HepG2 (cell line): ENCODE measurements around the gene SERBP1. TPM values are rescaled to one million over a fixed set of nuclear protein-coding genes. Genes with fewer than 3 reads are reported as not detected.

ENCODE experiments used
- ATAC-seq: fragments of 200-7000 bp; cut with Tn5 transposase; 3 replicates; pipeline ENCODE4 v1.9.1; 2020; ENCODE audit warnings: mild to moderate bottlenecking, moderate library complexity
- BruUV-seq: library from RNA; stranded (reverse); fragments of 400-500 nt; replicated peaks from 2 replicates; lab custom pipeline; 2021; lab: Mats Ljungman, UMichigan
- CTCF ChIA-PET: fragments of 300-600 bp; formaldehyde crosslinking; extraction: SDS; loops from one replicate; lab custom pipeline; 2021; ENCODE audit warnings: low total read pairs, inconsistent platforms, low intra/inter-chr PET ratio; lab: Yijun Ruan, JAX
- POLR2A ChIA-PET: fragments of 350-600 bp; sonication (Branson Sonifier 250); formaldehyde crosslinking; loops from one replicate; lab custom pipeline; 2020; ENCODE audit warnings: antibody characterized with exemption, inconsistent platforms; lab: Yijun Ruan, JAX
- DNase-seq: peaks from one replicate; pipeline ENCODE4 v3.0.0-alpha.2; 2015; ENCODE audit warnings: low spot score
- FAIRE-seq: peaks from 3 replicates; lab custom pipeline; 2011; peaks lifted over from hg19 to GRCh38; lab: Jason Lieb, UNC
- H2AFZ ChIP-seq: one replicate; pipeline ENCODE4 v1.6.1; 2011; ENCODE audit warnings: low read length, inconsistent platforms
- H3K27ac ChIP-seq: fragments of 300-600 bp; 3 replicates; pipeline ENCODE4 v1.8.0; 2011; ENCODE audit warnings: mixed run types, mild to moderate bottlenecking, mixed read lengths, low read length, inconsistent platforms; ENCODE audit not compliant: insufficient read depth; ENCODE audit errors: extremely low read length
- H3K27me3 ChIP-seq, 2 experiments: fragments of 200-600 bp in 1 of 2; 2 replicates in 1 of 2; 3 replicates in 1 of 2; pipeline versions ENCODE4 v1.6.0 to v1.8.0; 2011; ENCODE audit warnings: low read length in 2 of 2, mild to moderate bottlenecking in 2 of 2, moderate library complexity in 2 of 2, inconsistent platforms in 1 of 2; ENCODE audit not compliant: insufficient read depth in 2 of 2, control insufficient read depth in 1 of 2
- H3K36me3 ChIP-seq, 2 experiments: fragments of 200-600 bp in 1 of 2; replicated peaks in 1 of 2; 2 replicates in 1 of 2; 3 replicates in 1 of 2; pipeline versions ENCODE4 v1.5.1 to v1.8.0; 2011; ENCODE audit warnings: low read length in 2 of 2, inconsistent platforms in 1 of 2; ENCODE audit not compliant: insufficient read depth in 2 of 2, control insufficient read depth in 1 of 2
- H3K4me1 ChIP-seq: 2 replicates; pipeline ENCODE4 v1.5.1; 2012; ENCODE audit warnings: low read length, inconsistent platforms; ENCODE audit not compliant: insufficient read depth
- H3K4me2 ChIP-seq: 2 replicates; pipeline ENCODE4 v1.6.0; 2011; ENCODE audit warnings: low read depth, low read length, inconsistent platforms
- H3K4me3 ChIP-seq, 3 experiments: fragments of 200-600 bp in 1 of 3; sonication (generic), shearing (Covaris generic) in 1 of 3; replicated peaks in 1 of 3; 2 replicates each; pipeline ENCODE4 v1.5.1; 2011 to 2016; ENCODE audit warnings: low read length in 3 of 3, inconsistent platforms in 2 of 3, low read depth in 2 of 3, mild to moderate bottlenecking in 2 of 3, control low read depth in 1 of 3, mixed read lengths in 1 of 3; ENCODE audit not compliant: insufficient read depth in 1 of 3
- H3K79me2 ChIP-seq: one replicate; pipeline ENCODE4 v1.6.1; 2011; ENCODE audit warnings: low read length, inconsistent platforms; ENCODE audit not compliant: insufficient read depth
- H3K9ac ChIP-seq: 2 replicates; pipeline ENCODE4 v1.6.0; 2011; ENCODE audit warnings: mild to moderate bottlenecking, low read depth, low read length, inconsistent platforms; ENCODE audit not compliant: insufficient read depth
- H3K9me3 ChIP-seq: 2 replicates; pipeline ENCODE4 v1.5.1; 2012; ENCODE audit warnings: mild to moderate bottlenecking, low read length
- H4K20me1 ChIP-seq: 2 replicates; pipeline ENCODE4 v1.6.0; 2011; ENCODE audit warnings: inconsistent platforms, mild to moderate bottlenecking, low read length, moderate library complexity; ENCODE audit not compliant: insufficient read depth
- FIP1L1 ChIP-seq: fragments of 200-400 bp; formaldehyde crosslinking; IDR thresholded peaks from 2 replicates; pipeline ENCODE4 v1.6.1; 2018; ENCODE audit warnings: low read depth, mild to moderate bottlenecking, low read length, moderate library complexity, borderline replicate concordance; ENCODE audit not compliant: insufficient read depth
- MXD1 ChIP-seq: sonication (generic); formaldehyde crosslinking; IDR thresholded peaks from 2 replicates; pipeline ENCODE4 v1.4.0; 2020; ENCODE audit warnings: mild to moderate bottlenecking, missing genetic modification reagents
- PHB2 ChIP-seq: fragments of 450-650 bp; IDR thresholded peaks from 2 replicates; pipeline ENCODE4 v1.6.1; 2018; ENCODE audit not compliant: partially characterized antibody
- POLR2G ChIP-seq: fragments of 200-400 bp; formaldehyde crosslinking; IDR thresholded peaks from 2 replicates; pipeline ENCODE4 v1.6.1; 2018; ENCODE audit warnings: mild to moderate bottlenecking, low read depth, low read length, moderate library complexity
- RARG ChIP-seq: sonication (generic); formaldehyde crosslinking; IDR thresholded peaks from 2 replicates; pipeline ENCODE4 v1.4.0; 2020; ENCODE audit warnings: low read depth, mild to moderate bottlenecking, missing genetic modification reagents
- SP140L ChIP-seq: sonication (generic); formaldehyde crosslinking; IDR thresholded peaks from 2 replicates; pipeline ENCODE4 v1.4.0; 2020; ENCODE audit warnings: missing genetic modification reagents, borderline replicate concordance
- ZFP82 ChIP-seq: sonication (generic); formaldehyde crosslinking; IDR thresholded peaks from 2 replicates; pipeline ENCODE4 v1.5.1; 2020; ENCODE audit warnings: mild to moderate bottlenecking, missing genetic modification reagents, borderline replicate concordance
- ZNF232 ChIP-seq: sonication (generic); formaldehyde crosslinking; IDR thresholded peaks from 2 replicates; pipeline ENCODE4 v1.4.0; 2020; ENCODE audit warnings: missing genetic modification reagents, borderline replicate concordance
- ZNF260 ChIP-seq: sonication (generic); formaldehyde crosslinking; IDR thresholded peaks from 2 replicates; pipeline ENCODE4 v1.4.0; 2020; ENCODE audit warnings: missing genetic modification reagents, low read depth, mild to moderate bottlenecking, borderline replicate concordance
- ZNF441 ChIP-seq: sonication (generic); formaldehyde crosslinking; IDR thresholded peaks from 2 replicates; pipeline ENCODE4 v1.7.0; 2021; ENCODE audit warnings: missing genetic modification reagents, borderline replicate concordance
- ZNF446 ChIP-seq: sonication (generic); formaldehyde crosslinking; IDR thresholded peaks from 2 replicates; pipeline ENCODE4 v1.5.0; 2020; ENCODE audit warnings: mild to moderate bottlenecking, missing genetic modification reagents
- ZNF646 ChIP-seq: sonication (generic); formaldehyde crosslinking; IDR thresholded peaks from 2 replicates; pipeline ENCODE4 v1.9.0; 2021; ENCODE audit warnings: mild to moderate bottlenecking, missing genetic modification reagents
- ZNF780A ChIP-seq: sonication (generic); formaldehyde crosslinking; IDR thresholded peaks from 2 replicates; pipeline ENCODE4 v1.8.0; 2022; ENCODE audit warnings: mild to moderate bottlenecking, missing genetic modification reagents, moderate library complexity
- ZNF788 ChIP-seq: sonication (generic); formaldehyde crosslinking; IDR thresholded peaks from 2 replicates; pipeline ENCODE4 v1.5.0; 2020; ENCODE audit warnings: mild to moderate bottlenecking, missing genetic modification reagents, borderline replicate concordance
- WGBS: methylation state at CpG from one replicate; pipeline ENCODE4 v1.1.6; 2017; ENCODE audit warnings: low lambda C conversion rate; 5-methylcytosine and 5-hydroxymethylcytosine counted together
- in situ Hi-C: cut with HindIII; loops from 2 replicates; pipeline ENCODE4 v1.10.0; 2017; ENCODE audit warnings: low pct_unique_long_range_greater_than_20kb; ENCODE audit not compliant: extremely low pct_ligation_motif_present
- intact Hi-C: fragments of 100-400 bp; cut with micrococcal nuclease; formaldehyde crosslinking; loops from one replicate; pipeline ENCODE4 v1.10.0; 2022; ENCODE audit not compliant: unreplicated experiment
- polyA plus RNA-seq, 8 experiments: library from polyadenylated mRNA; depleted of rRNA in 3 of 8; stranded (reverse) in 7 of 8; unstranded in 1 of 8; fragments of >200 nt; fragmentation: Illumina TruSeq in 4 of 8; extraction: Trizol in 4 of 8; gene quantifications; 2 replicates each; pipeline versions ENCODE4 v1.2.1 to v1.2.3, GENCODE V29; 2011 to 2016; ENCODE audit warnings: low read depth in 4 of 8, missing spikeins in 1 of 8, mixed read lengths in 1 of 8; ENCODE audit not compliant: insufficient read depth in 1 of 8
- total RNA-seq, 5 experiments: library from RNA; depleted of rRNA; stranded (reverse); fragments of >200 nt; fragmentation: Illumina TruSeq; extraction: Trizol; gene quantifications; 2 replicates each; pipeline ENCODE4 v1.2.3, GENCODE V29; 2016; ENCODE audit warnings: low read depth in 1 of 5

Gene SERBP1
- total and polyA plus RNA-seq, 2 of the 13 experiments (the other 11 are each of a cell fraction or from before 2014, with no cell fraction given), result 175 to 281 TPM

- no peak for FAIRE-seq
- no TSS peak for BruUV-seq
- H3K27me3 ChIP-seq, result no peaks in the 10 kb centered on the region
- POLR2A ChIA-PET, result no interaction called here
- DNase-seq, result no peak
- H3K36me3 ChIP-seq, result no peaks in the 10 kb centered on the region
- no peak overlapping the region for H3K4me2 ChIP-seq
- H3K27ac ChIP-seq, result no peak overlapping the region
- H3K79me2 ChIP-seq, result no peaks in the 10 kb centered on the region
- no peak overlapping the region for H3K9ac ChIP-seq
- in situ Hi-C loops (no loop called here), intact Hi-C loops (no loop called here)
- TF ChIP-seq ZFP82 (no peak), SP140L (CRISPR knock-in tag) (no peak), ZNF260 (CRISPR knock-in tag) (no peak), POLR2G (no peak), ZNF446 (CRISPR knock-in tag) (no peak), MXD1 (CRISPR knock-in tag) (no peak), ZNF232 (no peak), ZNF646 (CRISPR knock-in tag) (no peak), PHB2 (no peak), ZNF441 (CRISPR knock-in tag) (no peak), ZNF780A (no peak), ZNF788 (CRISPR knock-in tag) (no peak), FIP1L1 (no peak), RARG (CRISPR knock-in tag) (no peak)
- H2AFZ ChIP-seq, result no peak overlapping the region
- no peaks in the 10 kb centered on the region; the same call in 1 of the 2 replicates for H3K4me1 ChIP-seq
- peaks cover 27% of the 10 kb centered on the region for H3K9me3 ChIP-seq
- no peaks in the 10 kb centered on the region for H4K20me1 ChIP-seq
- WGBS, result 71% methylated on average over 1 of the region's 1 CpG
- no peak for ATAC-seq
- no peak overlapping the region for H3K4me3 ChIP-seq
- CTCF ChIA-PET, result no interaction called here
Measured at GRCh38 chr1:67382292-67382691, 47.9 kb downstream of the SERBP1 start.
